HG02981 (cell line): ENCODE data around the gene MXRA8.
A peak's percentile ranks its signal among the peaks of the same experiment; 100 is the strongest.

Source experiments
- ATAC-seq: cut with Tn5 transposase; IDR thresholded peaks from one replicate; pipeline ENCODE4 v1.9.1; 2021; ENCODE audit warnings: mild to moderate bottlenecking, moderate library complexity; ENCODE audit not compliant: unreplicated experiment

Gene MXRA8

DNA sequence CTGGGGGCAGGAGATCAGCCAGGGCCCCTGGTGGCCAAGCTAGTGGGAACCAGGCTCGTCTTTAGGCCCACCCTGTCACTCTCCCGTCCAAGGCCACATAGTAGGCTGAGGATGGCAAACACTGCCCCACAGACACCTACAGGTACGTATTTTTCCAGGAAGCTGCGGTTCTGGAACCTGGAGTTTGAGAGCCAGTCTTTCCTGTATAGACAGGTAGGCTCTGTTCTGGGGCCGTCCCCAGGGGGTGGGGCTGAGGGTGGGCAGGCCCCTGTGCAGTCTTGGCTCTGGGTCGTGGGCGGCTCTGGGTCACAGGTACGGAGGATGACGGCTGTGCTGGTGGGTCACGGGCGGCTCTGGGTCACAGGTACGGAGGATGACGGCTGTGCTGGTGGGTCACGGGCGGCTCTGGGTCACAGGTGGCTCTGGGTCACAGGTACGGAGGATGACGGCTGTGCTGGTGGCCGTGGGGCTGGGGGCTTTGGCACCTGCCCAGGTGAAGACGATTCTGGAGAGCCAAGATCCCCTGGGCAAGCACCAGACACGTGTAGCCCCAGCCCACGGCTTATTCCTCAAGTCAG is 47.8 kb downstream of the MXRA8 start:
- no peak for ATAC-seq

DNA sequence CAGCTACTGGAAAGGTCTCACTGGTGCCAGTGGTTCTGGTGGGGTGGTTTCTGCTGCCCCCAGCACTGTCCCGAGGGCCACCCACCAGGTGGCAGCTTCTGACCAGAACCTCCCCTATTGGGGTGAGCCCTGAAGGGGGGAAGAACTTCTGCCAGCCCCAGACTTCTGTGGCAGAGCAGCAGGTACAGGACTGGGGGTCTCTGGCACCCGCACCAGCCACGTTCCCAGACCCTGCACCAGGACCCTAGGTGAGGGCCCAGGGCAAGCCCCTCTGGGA is 48.3 kb downstream of the MXRA8 start:
- ATAC-seq: no peak

DNA sequence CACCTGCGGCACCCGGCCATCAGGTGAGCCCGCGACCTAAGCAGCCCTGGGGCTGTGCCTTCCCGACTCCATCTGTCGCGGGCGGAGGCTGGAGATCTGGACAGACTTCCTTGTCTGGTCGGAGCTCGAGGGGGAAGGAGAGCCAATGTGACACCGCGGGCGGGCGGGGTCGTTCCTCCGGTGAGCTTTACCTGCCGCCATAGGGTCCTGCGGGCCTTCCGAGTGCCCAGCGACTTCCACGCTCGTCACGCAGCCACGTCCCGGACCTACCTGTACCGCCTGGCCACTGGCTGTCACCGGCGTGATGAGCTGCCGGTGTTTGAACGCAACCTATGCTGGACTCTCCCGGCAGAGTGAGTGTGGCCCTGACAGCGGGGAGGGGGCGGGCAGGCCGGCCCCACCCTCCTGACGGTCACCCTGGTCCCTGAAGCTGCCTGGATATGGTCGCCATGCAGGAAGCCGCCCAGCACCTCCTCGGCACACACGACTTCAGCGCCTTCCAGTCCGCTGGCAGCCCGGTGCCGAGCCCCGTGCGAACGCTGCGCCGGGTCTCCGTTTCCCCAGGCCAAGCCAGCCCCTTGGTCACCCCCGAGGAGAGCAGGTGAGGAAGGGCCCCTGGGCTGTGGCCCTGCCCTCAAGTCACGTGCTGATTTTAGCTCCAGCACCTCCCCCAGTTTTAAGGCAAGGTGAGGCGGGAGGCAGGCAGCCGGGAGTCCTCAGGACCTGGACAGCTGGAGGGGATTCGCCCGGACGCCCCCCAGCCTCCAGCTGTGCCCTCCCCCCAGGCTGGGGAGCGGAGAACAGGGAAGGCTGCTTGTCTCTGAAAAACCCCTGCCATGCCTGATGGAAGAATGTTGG is 48.9 kb downstream of the MXRA8 start:
- no peak for ATAC-seq

DNA sequence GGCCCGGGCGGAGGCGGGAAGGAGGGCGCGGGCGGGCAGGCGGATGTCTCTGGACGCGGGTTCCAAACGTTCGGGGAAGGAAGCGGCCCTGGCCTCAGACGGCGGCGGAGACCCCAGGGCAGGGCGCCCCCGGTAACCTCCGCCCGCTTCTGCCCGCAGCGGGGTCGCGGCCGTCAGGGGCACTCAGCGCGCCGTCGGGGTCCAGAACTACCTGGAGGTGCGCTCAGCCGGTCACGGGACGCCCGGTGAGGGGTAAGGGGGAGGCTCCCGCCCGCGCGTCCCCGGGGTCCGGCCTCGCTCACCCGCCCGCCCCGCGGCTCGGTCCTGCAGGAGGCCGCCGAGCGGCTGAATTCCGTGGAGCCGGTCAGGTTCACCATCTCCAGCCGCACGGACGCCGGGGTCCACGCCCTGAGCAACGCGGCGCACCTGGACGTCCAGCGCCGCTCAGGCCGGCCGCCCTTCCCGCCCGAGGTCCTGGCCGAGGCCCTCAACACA is 49.6 kb downstream of the MXRA8 start:
- ATAC-seq: peak; percentile 3

DNA sequence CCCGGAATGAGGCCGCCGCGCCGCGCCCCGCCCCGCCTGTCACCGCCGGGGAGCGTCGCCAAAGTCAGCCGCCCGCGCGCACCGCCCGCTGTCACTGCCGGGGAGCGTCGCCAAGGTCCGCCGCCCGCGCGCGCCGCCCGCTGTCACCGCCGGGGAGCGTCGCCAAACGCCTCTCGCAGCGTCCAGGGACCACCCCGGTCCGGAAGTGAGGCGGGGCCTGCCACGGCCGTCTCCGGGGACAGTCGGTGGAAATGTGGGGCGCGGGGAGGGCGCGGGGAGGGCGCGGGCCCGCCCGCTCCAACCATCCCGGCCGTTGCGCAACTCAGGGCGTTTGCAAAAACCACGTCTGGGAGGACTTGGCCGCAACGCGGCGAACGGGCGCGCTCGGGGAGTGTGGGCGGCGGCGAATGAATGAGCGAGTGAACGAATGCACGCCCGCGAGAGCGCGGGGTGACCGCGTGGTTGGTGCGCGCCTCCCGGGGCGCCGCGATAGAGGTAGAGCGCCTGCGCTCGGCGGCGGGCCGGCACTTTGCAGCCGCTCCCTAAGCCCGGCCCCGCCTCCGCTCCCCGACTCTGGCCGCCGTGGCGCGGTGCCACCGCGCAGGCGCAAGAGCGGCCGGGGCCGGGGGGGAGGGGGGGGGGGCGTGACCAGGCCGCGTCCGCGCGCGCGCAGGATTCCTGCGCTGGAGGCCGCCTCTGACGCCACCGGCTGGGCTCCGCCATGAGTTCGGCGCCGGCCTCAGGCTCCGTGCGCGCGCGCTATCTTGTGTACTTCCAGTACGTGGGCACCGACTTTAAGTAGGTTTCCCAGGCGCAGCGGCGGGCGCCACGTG is 50.2 kb downstream of the MXRA8 start, which contains the start of the genes ACAP3 and PUSL1:
Gene ACAP3 (minus strand): TSS at position 8 of the 833 bp plus-strand sequence. CDS start 115 bp downstream, outside the sequence.
Gene PUSL1 (plus strand): TSS at position 675 of the 833 bp plus-strand sequence. CDS start 47 bp downstream, at position 722.
- peak; percentile 53 for ATAC-seq

DNA sequence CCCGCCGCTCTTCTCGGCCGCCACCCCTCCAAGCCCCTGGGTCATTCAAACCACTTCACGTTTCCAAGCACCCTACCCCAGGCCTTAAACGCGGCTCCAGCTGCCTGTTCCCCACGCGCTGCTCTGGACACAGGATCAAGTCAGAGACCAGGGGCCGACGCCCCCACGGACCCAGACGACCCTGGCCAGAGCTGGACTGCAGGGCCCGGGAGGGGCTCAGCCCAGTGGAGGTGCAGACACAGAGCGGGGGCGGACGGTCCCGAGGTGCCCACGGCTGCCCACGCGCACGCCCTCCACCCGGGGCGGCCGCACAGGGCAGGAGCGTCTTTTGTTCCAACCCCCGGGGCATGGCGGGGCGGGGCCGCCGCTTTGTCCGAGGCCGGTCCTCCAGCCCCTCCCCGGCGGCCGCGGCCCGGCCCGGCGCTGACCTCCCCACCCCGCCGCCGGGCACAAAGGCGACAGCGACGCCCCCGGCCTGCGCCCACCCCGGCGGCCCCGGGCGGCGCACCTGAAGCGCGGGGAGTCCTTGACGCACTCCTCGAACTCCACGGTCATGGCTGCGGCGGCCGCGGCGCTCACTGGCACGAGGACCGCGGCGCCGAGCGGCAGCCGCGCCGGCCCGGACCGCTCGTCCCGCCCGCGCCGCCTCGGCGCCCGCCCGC is 51.0 kb downstream of the MXRA8 start:
- ATAC-seq: no peak

DNA sequence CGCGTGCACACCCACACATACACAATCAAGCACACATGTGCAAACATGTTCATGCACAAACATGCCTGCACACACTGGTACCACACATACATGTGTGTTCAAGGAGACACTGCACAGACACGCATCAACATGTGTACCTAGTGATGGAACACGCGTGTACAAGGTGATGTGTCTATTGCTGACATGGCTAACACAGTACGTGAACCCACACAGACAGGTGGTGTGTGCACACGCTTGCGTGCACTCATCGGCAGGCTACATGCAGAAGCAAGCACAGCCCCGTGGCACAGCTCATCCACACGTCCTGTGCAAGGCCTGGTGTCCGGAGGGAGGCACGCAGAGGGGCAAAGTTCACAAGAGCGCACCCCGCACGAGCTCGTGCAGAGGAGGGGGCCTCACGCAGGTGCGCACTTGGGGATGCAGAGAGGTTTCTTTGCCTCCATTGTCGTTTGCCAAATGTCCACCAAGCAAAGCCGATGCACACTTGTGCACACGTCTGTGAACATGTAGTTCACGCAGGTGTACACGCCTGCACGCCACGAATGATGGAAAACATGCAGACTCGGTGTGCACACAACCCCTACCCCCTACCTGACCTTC is 51.6 kb downstream of the MXRA8 start:
- ATAC-seq: no peak

DNA sequence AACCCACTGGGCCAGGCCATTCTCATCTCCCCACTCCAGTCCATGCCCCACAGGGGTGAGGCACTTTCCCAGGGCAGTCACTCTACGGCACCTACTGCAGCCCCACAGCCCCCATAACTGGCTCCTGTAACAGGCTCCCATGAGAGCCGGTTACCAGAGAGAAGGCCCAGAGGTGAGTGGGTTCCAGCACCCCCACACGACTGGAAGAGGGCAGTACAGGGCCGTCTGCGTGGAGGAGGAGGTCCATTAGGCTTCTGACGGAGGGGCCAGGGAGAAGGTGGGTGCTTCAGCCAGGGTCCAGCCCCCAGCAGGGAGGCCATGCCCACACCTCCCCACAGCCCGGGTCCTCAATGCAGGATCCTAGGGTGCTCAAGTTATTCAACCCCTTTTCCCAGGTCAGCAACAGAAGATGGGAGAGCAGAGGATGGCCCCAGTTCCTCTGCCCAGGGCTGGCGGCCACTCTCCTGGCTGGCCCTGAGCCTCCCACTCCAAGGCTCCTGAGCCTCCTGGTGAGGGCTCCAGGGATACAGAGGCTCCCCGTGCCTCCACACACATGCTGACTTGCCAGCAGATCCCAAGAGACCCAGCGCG is 52.2 kb downstream of the MXRA8 start:
- no peak for ATAC-seq

DNA sequence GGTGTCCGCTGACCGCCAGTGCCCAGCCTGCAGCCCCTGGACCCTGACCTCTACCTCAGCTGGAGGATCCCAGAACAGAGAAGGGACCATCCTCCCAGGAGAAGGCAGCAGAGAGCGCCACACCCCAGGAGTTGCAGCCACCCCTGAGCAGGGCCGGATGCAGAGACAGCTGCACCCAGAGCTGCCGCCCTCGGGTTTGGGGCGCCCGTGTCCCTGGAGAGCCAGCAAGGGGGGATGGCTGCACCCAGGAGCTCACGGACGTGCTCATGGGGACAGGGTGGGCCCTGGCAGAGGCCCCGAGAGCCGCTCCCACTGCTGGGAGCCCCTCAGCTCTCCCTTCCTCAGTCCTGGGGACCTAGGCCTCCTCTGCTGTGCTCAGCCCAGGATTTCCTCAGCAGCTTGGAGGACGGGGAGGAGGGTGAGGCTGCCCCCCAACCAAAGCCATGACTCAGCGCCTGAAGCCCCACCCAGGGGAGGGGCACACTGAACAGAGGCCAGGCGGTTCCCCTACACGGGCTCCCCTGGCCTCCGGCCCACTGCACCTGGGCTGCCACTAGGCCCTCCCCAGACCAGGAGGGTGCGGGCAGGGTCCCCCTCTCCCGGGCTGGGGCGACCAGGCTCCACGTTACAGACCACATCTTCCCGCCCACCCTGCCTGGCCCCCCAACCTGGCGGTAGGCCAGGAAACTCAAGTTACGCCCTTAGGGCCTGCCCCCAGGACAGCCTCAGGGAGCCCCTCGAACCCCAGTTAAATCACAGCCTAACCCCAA is 52.9 kb downstream of the MXRA8 start:
- ATAC-seq: no peak

DNA sequence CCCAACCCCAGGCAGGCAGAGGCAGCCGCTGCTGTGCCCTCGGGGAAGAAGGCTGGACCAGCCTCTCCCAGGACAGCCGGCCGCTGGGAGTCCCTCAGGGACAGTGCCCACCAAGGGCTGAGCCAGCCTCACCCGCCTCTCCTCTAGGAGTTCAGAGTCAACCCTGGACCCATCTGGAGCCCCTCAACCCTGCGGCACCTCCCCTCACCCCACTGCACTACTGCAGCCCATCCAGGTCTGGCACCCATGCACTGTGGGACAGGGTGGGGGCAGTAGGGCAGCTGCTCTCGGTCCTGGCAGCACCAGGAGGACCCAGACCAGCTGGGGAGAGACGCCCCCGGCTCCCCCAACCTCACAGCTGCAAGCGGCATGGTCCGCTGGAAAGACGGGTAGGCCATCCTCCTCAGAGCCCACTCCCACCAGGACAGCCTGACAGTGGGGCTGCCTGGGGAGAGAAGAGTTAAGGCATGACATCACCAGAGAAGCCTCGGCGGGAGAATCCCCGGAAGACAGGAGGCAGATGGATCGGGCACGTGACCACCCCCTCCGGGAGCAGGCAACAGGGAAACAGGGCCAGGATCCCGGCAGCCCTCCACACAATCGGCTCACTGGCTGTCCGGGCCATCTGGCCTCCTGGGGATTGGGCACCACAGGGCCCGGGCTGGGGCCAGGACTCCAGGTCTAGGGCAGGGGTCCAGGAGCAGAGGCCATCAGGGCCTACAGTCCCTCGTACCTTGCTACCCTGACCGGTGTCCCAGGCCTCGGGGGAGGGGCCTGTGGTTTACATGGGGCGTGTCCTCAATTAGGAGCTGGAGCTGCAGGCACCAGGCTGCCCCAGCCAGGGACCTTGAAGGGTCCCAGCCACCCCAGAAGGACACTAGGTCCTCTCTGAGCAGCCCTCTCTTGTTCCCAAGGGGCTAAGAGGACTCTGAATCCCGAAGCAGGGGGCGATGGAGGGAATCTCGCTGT is 53.7 kb downstream of the MXRA8 start:
- no peak for ATAC-seq

DNA sequence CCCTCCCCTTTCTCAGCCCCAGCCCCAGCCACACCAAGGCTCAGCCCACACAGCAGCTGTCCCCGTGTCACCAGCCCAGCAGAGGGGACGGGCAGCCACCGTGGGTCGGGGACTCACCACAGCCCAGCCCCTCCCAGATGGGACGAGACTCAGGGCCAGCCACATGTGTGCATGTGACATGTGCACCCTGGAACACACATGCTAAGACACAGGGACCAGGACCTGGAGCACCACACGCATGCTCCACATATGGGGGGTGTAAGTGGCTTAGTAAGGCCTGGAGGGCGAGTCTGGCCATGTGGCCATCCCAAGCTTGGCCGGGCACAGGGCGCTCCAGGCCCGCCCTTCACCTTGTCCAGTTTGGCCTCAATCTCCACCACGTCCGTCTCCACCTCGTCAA is 54.6 kb downstream of the MXRA8 start:
- ATAC-seq: no peak

DNA sequence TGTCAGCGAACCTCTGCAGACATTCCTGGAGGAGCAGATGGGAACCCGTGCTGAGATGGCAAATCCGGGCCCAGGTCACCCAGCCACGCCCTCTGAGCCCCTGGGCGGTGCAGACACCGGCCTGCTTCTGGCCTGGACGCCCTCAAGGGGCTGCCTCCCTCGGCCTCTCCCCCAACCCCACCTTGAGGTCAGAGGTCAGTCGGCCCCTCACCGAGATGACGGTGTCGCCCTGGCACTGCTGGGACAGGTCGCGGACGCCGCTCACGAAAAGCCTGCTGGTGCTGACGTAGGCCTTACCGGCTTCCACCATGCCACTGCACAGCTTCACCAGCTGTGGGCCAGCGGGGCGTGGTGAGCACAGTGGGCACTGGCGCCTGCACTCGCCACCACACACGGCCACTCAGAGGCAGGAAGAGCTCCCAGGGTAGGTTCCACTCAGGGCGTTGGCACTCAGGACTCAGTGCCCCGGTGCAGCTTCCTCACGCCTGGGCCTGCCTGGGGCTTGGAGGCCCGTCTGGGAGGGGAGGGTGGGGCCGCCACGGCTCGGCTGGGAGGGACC is 55.3 kb downstream of the MXRA8 start:
- ATAC-seq: no peak
